OCI-LY7 (cell line): ENCODE results near the gene LCMT2. TPM values are rescaled to one million over a fixed set of nuclear protein-coding genes. Genes with fewer than 3 reads are reported as not detected.

Source experiments
- BruUV-seq: library from RNA; stranded (reverse); fragments of 400-500 nt; replicated peaks from 2 replicates; lab custom pipeline; 2021; lab: Mats Ljungman, UMichigan
- CTCF ChIA-PET: fragments of 300-600 bp; sonication (Branson Sonifier 250); formaldehyde crosslinking; loops from one replicate; lab custom pipeline; 2022; ENCODE audit warnings: antibody characterized with exemption; ENCODE audit not compliant: unreplicated experiment; lab: Charles Lee
- POLR2A ChIA-PET: fragments of 300-600 bp; sonication (Branson Sonifier 250); formaldehyde crosslinking; loops from one replicate; lab custom pipeline; 2022; ENCODE audit warnings: antibody characterized with exemption; lab: Charles Lee
- DNase-seq: peaks from one replicate; pipeline ENCODE4 v3.0.0-alpha.2; 2015; ENCODE audit warnings: low spot score
- H2AFZ ChIP-seq: fragments of 200-600 bp; sonication (generic), shearing (Covaris generic); 2 replicates; pipeline ENCODE4 v1.6.1; 2014; ENCODE audit warnings: mild to moderate bottlenecking, antibody characterized with exemption, low read length, moderate library complexity
- H3K27ac ChIP-seq: fragments of 200-600 bp; sonication (generic); 2 replicates; pipeline ENCODE4 v1.5.1; 2014; ENCODE audit warnings: mixed run types, low read depth, mild to moderate bottlenecking, moderate library complexity, low read length, inconsistent platforms; ENCODE audit not compliant: poor library complexity, severe bottlenecking
- H3K36me3 ChIP-seq: fragments of 200-600 bp; sonication (generic); 2 replicates; pipeline ENCODE4 v1.6.1; 2014; ENCODE audit warnings: mild to moderate bottlenecking, antibody characterized with exemption, low read length, moderate library complexity, mixed read lengths; ENCODE audit not compliant: insufficient read depth
- H3K4me1 ChIP-seq: fragments of 200-600 bp; sonication (generic); 2 replicates; pipeline ENCODE4 v1.5.1; 2014; ENCODE audit warnings: mild to moderate bottlenecking, low read length; ENCODE audit not compliant: insufficient read depth, poor library complexity, severe bottlenecking
- H3K4me2 ChIP-seq: fragments of 200-600 bp; sonication (generic); 2 replicates; pipeline ENCODE4 v1.6.1; 2014; ENCODE audit warnings: mild to moderate bottlenecking, low read length
- H3K4me3 ChIP-seq: fragments of 200-600 bp; sonication (generic); 2 replicates; pipeline ENCODE4 v1.5.1; 2014; ENCODE audit warnings: mild to moderate bottlenecking, low read depth, low read length; ENCODE audit not compliant: poor library complexity, severe bottlenecking
- H3K79me2 ChIP-seq: fragments of 200-600 bp; sonication (generic); 2 replicates; pipeline ENCODE4 v1.6.1; 2016; ENCODE audit warnings: low read depth, mild to moderate bottlenecking, low read length, moderate library complexity, mixed read lengths; ENCODE audit not compliant: insufficient read depth
- H3K9me2 ChIP-seq: fragments of 200-600 bp; sonication (generic); 2 replicates; pipeline ENCODE4 v1.6.1; 2016; ENCODE audit warnings: mild to moderate bottlenecking, low read length, mixed read lengths; ENCODE audit not compliant: insufficient read depth
- H3K9me3 ChIP-seq: fragments of 200-600 bp; sonication (generic); 2 replicates; pipeline ENCODE4 v1.6.1; 2014; ENCODE audit warnings: mild to moderate bottlenecking, mixed run types, low read length, mixed read lengths
- H4K20me1 ChIP-seq: fragments of 200-600 bp; sonication (generic); 2 replicates; pipeline ENCODE4 v1.6.1; 2014; ENCODE audit warnings: mild to moderate bottlenecking, antibody characterized with exemption, low read length, moderate library complexity, mixed read lengths; ENCODE audit not compliant: insufficient read depth
- EZH2phosphoT487 ChIP-seq: fragments of 200-600 bp; sonication (generic); IDR thresholded peaks from 2 replicates; pipeline ENCODE4 v1.6.1; 2018; ENCODE audit warnings: low read depth, borderline replicate concordance, mild to moderate bottlenecking, mixed run types, antibody characterized with exemption, low read length, moderate library complexity, mixed read lengths
- intact Hi-C: fragments of 100-400 bp; cut with micrococcal nuclease; formaldehyde crosslinking; loops from one replicate; pipeline ENCODE4 v1.10.0; 2022; ENCODE audit not compliant: unreplicated experiment
- total RNA-seq, 2 experiments: library from RNA; depleted of rRNA in 1 of 2; stranded (reverse); fragments of >200 nt in 1 of 2; shearing (Covaris generic) in 1 of 2; gene quantifications; 2 replicates each; pipeline ENCODE4 v1.2.3, GENCODE V29; 2014 to 2022
- TF ChIP-seq, protein P1 (sequence below): fragments of 200-600 bp; sonication (generic); conservative IDR thresholded peaks from 2 replicates; pipeline ENCODE4 v1.5.1; 2014; ENCODE audit warnings: mild to moderate bottlenecking, antibody characterized with exemption, low read length, moderate library complexity, mixed read lengths

Gene LCMT2
- total RNA-seq, 2 experiments from 2014 or later = 10.5 to 22.1 TPM

DNA sequence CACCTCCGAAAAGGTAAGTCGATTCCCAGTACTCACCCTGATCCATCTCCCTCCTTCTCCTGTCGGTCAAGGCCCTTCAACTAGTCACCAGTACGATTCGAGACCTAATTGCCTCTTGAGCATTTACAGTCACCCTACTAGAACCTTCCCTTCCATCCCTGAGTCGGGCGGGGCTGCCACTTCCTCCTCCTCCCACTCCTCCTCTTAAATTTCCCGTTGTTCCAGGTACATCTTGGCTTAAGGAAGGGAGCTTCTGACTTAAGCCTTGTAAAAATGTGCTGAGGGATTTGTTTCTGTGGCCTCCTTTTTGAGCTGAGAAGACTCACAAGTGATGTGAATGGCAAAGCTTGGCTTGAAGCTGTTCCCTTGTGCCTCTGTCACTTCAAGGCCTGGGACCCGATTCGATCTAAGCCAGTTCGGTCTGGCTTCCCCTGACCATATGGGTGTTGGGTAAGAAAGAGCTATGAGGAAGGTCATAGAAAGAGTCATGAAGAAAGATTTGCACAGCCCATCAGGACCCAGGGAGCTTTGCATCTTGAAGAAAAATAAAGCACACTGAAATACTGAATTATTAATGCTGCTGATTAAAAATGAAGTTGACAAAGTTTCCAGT is 28.1 kb downstream of the LCMT2 start, which contains the start of gene TGM7:
TSS of gene TGM7 (minus strand) at position 51 of the 613 bp plus-strand sequence.
- no peaks in the 10 kb centered on the region for H3K4me1 ChIP-seq
- TF ChIP-seq EZH2phosphoT487 = no peak
- TF ChIP-seq, protein P1, sequence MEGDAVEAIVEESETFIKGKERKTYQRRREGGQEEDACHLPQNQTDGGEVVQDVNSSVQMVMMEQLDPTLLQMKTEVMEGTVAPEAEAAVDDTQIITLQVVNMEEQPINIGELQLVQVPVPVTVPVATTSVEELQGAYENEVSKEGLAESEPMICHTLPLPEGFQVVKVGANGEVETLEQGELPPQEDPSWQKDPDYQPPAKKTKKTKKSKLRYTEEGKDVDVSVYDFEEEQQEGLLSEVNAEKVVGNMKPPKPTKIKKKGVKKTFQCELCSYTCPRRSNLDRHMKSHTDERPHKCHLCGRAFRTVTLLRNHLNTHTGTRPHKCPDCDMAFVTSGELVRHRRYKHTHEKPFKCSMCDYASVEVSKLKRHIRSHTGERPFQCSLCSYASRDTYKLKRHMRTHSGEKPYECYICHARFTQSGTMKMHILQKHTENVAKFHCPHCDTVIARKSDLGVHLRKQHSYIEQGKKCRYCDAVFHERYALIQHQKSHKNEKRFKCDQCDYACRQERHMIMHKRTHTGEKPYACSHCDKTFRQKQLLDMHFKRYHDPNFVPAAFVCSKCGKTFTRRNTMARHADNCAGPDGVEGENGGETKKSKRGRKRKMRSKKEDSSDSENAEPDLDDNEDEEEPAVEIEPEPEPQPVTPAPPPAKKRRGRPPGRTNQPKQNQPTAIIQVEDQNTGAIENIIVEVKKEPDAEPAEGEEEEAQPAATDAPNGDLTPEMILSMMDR = no peak
- intact Hi-C loops = no loop called here
- H3K4me3 ChIP-seq = no peak within 1 kb of the TSS
- no peak within 1 kb of the TSS for H2AFZ ChIP-seq
- no peak for DNase-seq
- H3K79me2 ChIP-seq = no peaks in the 10 kb centered on the region
- no peaks in the 10 kb centered on the region for H3K36me3 ChIP-seq
- H3K27ac ChIP-seq = no peak within 1 kb of the TSS
- no TSS peak for BruUV-seq
- H3K4me2 ChIP-seq = no peak within 1 kb of the TSS
- ChIA-PET CTCF (no interaction called here), POLR2A (no interaction called here)
- H3K9me2 ChIP-seq = no peaks in the 10 kb centered on the region
- H4K20me1 ChIP-seq = no peaks in the 10 kb centered on the region
- H3K9me3 ChIP-seq = no peaks in the 10 kb centered on the region

DNA sequence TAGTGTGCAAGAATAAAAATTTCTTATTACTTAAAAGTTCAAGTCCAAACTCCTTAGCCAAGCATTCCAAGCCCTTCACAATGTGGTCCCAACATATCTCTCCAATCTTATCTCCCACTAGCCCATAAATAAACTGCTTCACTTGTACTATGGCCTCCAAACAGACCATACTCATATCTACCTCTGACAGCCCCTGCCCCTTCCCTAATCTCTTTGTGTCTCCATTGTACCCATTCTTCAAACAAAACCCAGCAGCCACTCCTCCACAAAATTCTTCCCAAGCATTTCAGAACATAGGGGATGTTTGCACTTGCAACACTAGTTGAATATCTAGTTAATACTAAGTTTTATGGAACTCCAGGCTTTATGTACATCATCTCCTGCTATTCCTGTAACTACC is 30.5 kb downstream of the LCMT2 start:
- POLR2A ChIA-PET = no interaction called here
- BruUV-seq = no TSS peak

DNA sequence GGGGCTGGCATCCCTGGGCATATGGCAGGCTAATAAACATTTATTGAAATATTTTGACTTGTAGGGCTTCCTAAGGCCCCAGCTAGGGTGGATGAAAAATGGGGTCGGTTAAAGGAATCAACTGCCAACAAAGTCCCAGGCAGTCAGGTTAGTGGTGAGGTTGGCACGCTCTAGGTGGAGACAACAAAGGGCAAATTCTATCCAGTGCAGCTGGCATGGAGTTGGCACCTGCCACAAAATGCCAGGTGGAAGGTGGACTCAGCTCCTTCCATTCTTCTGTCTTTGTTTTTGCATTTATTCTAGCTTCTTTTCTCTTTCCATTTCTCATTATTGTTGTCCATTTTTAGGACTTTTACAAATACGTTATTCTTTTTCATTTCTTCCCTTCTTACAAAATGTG is 31.0 kb downstream of the LCMT2 start:
- no peak overlapping the region for H3K27ac ChIP-seq
- H4K20me1 ChIP-seq = no peaks in the 10 kb centered on the region
- no peak overlapping the region for H3K4me3 ChIP-seq
- DNase-seq = no peak
- H3K79me2 ChIP-seq = no peaks in the 10 kb centered on the region
- no peaks in the 10 kb centered on the region for H3K36me3 ChIP-seq
- no peaks in the 10 kb centered on the region for H3K9me2 ChIP-seq
- no peaks in the 10 kb centered on the region for H3K9me3 ChIP-seq
- intact Hi-C loops = no loop called here
- no peak for TF ChIP-seq EZH2phosphoT487
- TF ChIP-seq, protein P1 = no peak
- BruUV-seq = no TSS peak
- no peak overlapping the region for H2AFZ ChIP-seq
- ChIA-PET POLR2A (no interaction called here), CTCF (no interaction called here)
- no peaks in the 10 kb centered on the region for H3K4me1 ChIP-seq
- no peak overlapping the region for H3K4me2 ChIP-seq

More for the DNA sequence above, 30.5 kb downstream of the LCMT2 start:
- Histone ChIP-seq H3K9me3 (no peaks in the 10 kb centered on the region), H3K4me3 (no peak overlapping the region), H3K9me2 (no peaks in the 10 kb centered on the region), H3K4me1 (no peaks in the 10 kb centered on the region), H3K4me2 (no peak overlapping the region), H3K36me3 (no peaks in the 10 kb centered on the region), H2AFZ (no peak overlapping the region), H3K27ac (no peak overlapping the region), H3K79me2 (no peaks in the 10 kb centered on the region), H4K20me1 (no peaks in the 10 kb centered on the region)
- CTCF ChIA-PET = no interaction called here
- DNase-seq = no peak
- intact Hi-C loops = no loop called here
- TF ChIP-seq EZH2phosphoT487 = no peak
- TF ChIP-seq, protein P1 = no peak
